ENCODE data around the gene LRRC23.
A peak's percentile ranks its signal among the peaks of the same experiment; 100 is the strongest.
"Not testable (repeated sequence)": the region's sequence is repeated elsewhere in the genome, so short reads cannot be mapped to it uniquely, and the experiment has no call there.

The LRRC23 gene

GRCh38 chr12:6903722-6904121, 900 bp upstream of the LRRC23 start:
- no peak for DNase-seq

GRCh38 chr12:6905414-6906040, 905 bp downstream of the LRRC23 start:
- no peak for DNase-seq

- not testable (repeated sequence) for DNase-seq
These were observed 3.5 kb downstream of the LRRC23 start for GRCh38 chr12:6908141-6908540.

- no peak for DNase-seq
These were observed 5.0 kb downstream of the LRRC23 start for GRCh38 chr12:6909421-6910145.

GRCh38 chr12:6912164-6912935, 7.7 kb downstream of the LRRC23 start:
- no peak for DNase-seq

GRCh38 chr12:6914246-6914946, 9.8 kb downstream of the LRRC23 start, which contains the start of gene ENO2:
Gene ENO2 (plus strand): TSS chr12:6914580. CDS start chr12:6915833, 1,253 bp downstream.
- DNase-seq = peak; percentile 80

- DNase-seq = no peak
These were observed 10.5 kb downstream of the LRRC23 start for GRCh38 chr12:6914947-6915788.

- DNase-seq = no peak
These were observed 11.2 kb downstream of the LRRC23 start for GRCh38 chr12:6915789-6916285.

- no peak for DNase-seq
These were observed 12.0 kb downstream of the LRRC23 start for GRCh38 chr12:6916426-6917200.

- no peak for DNase-seq
These were observed 13.0 kb downstream of the LRRC23 start for GRCh38 chr12:6917491-6918231.

GRCh38 chr12:6919588-6919987, 15.0 kb downstream of the LRRC23 start:
- DNase-seq = no peak

GRCh38 chr12:6921539-6921938, 16.9 kb downstream of the LRRC23 start:
- no peak for DNase-seq

GRCh38 chr12:6921996-6922946, 17.6 kb downstream of the LRRC23 start:
- no peak for DNase-seq

GRCh38 chr12:6923003-6923732, 18.5 kb downstream of the LRRC23 start:
- no peak for DNase-seq

- DNase-seq = peak; percentile 41
These were observed 19.2 kb downstream of the LRRC23 start for GRCh38 chr12:6923851-6924250.

- DNase-seq = no peak
These were observed 20.6 kb downstream of the LRRC23 start for GRCh38 chr12:6925239-6925539.

GRCh38 chr12:6925540-6926279, 21.1 kb downstream of the LRRC23 start:
- peak; percentile 85 for DNase-seq
